SKM-1 (cell line): Measurements from ENCODE around the gene WDR64.
A peak's percentile ranks its signal among the peaks of the same experiment; 100 is the strongest.

Source experiments
- DNase-seq: peaks from one replicate; lab custom pipeline; 2025; ENCODE audit not compliant: unreplicated experiment; lab: John Stamatoyannopoulos, UW

Gene WDR64

DNA sequence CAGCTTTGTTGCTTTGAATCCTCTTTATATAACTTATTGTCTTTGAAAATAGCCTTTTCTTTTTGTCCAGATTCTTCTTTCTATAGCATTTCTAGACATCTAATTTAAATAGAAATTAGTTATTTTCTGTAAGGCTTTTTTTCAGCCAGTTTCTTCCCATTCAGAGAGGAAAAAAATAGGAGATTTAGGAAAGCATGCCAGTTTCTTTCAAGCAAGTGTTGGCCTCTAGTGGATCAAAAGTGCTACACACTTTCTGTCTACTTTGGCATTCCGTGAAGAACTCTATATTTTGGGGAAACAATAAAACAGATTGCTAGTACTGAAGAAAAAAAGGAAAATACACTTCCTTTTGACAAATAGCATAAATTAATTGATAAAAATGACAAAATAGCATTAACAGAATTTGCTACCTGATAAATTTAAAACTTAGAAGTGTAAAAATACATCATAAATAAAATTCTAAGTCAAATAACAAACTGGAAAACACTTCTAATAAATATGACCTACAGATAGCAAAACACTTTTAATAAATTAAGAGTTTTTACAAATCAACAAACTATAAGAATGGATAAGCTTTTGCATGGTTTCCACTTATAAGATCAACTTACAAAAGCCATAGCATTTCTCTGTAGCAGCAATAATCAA, 182.8 kb downstream of the WDR64 start:
- DNase-seq = peak; percentile 31

DNA sequence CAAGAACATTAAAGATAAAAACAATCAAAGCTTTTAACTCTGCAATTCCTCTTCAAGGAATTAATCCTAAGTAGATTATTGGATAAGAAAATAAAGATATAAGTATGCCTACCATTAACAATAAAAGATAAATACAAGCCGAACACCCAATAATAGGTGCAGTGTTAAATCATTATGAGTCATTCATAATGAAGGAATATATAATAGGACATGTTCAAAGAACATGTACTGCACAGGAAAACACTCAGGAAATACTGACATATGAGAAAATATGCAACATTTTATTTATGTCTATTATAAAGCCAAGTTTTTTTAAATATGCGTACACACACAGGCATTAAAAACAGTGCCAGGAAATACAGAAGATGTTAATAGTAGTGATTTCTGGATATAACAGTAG, 184.9 kb downstream of the WDR64 start:
- DNase-seq = no peak

DNA sequence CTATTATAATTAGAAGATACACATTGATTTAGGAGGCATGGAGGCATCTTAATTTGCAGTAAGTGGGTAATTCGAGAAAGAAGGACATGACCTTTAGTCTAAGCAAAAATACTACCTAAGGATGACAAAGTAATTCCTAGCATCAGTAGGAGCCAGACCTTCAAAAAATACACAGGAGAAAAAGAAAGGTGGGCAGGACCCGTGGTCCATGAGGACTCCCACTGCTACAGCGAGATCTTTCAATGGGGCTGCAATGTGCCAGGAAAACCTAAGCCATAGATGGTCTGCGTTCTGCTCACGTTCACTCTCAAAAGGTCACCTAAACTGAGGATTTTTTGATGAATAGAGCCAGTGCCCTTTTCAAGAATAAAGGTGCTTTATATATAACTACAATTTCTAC, 185.3 kb downstream of the WDR64 start:
- DNase-seq = no peak

DNA sequence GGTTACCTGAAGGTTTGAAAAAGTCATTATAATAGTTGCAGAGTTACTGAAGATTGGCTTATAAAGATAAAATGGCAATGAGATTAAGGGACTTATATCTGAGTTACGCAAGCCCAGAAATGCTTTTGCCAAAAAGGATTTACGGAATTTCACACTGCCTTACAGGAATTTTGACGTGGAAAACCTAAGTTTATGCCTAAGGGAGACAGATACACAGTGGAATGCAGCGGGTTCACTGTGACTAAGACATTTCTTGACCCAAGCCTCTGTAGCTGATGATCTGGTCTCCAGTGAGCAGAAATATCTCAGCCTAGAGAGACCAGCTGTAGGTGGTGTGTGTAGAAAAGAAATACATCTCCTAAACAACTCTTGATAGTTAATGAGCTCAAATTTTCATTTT, 185.8 kb downstream of the WDR64 start:
- DNase-seq = no peak

DNA sequence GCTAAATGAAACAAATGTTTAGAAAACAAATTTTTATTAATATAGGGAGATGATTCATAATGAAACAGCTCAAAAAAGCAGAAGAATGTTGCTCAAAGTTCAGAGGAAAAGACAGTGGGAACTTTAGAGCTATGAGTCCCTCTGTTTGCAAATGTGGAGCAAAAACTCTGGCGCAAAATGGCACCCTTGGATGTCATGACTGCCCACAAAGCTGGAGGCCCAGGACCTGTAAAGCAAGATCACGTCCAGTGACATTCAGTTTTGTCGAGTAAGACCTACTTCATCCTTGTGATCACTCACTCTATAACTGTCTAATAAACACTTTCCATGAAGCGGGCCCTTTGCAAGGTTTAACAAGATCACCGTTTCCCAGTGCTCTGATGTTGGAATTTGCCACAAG, 186.8 kb downstream of the WDR64 start:
- DNase-seq = no peak

DNA sequence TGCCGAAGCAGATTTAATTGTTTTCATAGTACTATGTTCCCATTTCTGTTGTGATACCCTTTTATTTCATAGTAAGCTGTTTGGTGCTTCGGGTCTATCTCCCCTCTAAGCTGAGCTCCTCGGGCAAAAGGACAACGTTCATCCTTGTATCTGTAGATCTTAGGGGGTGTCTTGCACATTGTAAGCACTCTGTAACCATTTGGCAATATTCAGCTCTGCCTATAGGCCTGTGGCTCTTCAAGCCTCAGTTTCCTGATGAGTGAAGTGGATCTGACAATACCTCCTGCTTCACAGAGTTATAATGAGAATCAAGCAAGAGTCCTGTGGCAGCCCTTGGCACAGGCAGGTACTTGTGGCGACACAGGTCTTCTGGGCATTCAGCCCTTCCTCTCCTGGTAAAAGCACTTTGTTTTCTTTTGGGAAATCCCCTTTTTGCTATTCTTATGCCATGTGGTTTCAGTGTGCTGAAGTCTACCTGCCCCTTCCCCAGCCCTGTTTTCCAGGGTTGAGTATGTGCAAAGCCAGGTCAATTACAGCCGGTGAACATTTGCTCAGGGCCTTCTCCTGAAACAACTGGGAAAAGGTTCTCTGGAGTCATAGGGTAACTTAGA, 187.4 kb downstream of the WDR64 start:
- no peak for DNase-seq

DNA sequence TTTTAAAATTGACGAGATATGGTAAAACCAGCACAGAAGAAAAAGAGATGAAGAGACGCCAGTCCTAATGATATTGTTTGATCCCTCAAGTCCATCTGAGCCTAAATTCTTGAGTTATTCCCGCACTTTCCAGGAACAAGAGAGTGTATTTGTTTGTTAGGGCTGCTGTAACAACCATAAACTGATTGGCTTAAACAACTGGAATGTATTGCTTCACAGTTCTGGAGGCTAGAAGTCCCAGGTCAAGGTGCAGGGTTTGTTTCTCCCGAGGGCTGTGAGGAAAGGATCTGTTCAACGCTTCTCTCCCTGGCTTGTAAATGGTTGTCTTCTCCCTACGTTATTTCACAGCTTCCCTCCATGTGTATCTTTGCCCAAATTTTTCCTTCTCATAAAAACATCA, 188.1 kb downstream of the WDR64 start:
- DNase-seq = no peak

DNA sequence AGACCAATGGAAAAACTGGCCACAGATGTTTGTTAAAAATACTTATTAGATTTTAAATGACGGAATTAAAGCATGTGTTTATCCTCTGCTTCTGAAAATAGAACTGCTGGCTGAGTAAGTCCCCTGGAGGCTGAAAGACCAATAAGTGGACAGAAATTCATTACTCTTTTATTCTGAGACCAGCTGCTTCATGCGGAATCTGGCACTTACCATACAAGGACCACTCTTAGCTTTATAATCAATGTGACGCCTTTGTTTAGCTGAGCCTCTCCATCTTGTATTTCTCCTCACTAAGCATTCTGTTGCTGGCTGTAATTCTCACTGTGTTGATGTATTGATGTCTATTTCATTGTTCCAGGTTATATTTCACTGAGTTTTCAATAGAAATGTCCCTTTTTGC, 189.6 kb downstream of the WDR64 start:
- DNase-seq = no peak

DNA sequence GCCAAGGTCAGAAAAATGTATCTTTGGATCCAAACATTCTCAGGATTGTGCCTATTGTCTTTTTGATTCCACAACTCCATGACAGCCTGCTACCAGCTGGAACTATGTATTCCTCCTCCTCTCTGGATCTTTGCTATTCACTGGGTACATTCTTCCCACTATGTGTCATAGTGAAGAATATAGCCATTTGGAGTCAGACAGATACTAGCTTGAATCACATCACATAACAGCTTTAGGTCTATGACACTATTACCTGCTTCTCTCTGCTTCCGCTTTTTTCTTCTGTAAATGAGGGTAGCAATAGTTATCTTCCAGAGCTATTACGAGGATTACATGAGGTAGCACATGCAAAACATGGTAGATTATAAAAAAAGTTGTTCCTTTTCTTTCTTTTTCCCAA, 190.5 kb downstream of the WDR64 start:
- no peak for DNase-seq

DNA sequence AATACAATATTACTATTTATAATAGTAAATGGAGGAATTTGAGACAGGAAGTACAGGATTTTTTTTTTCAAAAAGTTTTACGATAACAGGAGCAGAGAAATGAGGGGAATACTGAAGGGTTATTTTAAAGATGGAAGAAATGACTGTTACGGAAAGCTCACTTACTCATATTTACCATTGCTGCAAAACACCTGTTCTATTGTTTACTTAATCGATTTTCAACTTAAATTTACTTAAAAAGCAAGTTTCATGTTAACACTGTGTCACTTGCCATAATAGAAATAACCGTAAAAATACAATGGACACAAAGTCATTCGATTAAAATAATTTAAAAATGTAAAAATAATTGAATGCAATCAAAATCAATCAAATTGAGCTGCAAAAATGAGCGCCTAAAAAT, 192.5 kb downstream of the WDR64 start:
- DNase-seq = no peak

DNA sequence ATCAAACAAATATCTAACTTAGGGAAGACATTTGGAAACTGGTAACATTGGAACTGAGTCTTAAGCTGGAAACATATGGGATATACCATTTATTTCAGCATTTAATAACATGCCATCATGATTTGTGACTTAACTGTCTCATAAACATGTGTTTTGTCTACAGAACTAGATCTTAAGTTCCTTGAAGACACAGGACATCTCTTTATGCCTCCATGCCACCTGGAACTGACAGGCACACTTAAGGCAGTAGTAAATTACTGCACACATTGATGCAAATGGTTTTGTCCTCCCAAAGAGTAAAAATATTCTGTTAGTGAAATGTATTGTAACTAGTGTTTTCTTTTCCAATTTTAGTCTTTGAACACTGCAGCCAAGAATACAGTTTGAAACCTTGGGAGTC, 194.3 kb downstream of the WDR64 start:
- no peak for DNase-seq

DNA sequence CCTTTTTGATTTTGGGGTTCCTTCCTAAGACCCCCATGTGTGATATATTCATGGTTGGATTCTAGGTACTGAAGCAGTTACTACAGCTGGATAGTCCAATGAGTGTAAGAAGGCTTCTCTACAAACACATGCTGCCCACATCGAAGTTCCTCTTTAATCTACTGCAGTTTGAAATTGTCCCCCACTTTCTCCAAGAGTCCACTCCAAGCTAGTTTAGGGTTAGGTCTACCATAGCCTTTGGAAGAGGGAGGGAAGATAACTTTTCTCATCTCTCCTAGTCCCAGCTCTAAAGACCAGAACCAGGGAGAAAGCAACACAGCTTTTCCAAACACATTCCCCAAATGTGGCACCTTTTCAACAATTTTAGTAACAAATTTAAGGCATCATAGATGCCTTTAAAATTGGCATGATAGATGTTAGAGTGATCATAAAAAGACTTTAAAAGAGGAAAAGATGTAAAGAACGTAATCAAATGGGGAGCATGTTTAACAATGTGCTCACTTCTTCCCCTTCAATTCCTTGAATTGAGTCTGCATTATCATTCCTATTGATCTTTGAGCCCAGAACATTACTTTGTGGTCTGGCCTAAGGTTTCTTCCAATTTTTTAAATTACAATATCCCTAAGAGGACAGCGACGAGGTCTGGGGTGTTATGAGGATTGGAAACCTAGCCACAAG, 194.9 kb downstream of the WDR64 start:
- DNase-seq = no peak

DNA sequence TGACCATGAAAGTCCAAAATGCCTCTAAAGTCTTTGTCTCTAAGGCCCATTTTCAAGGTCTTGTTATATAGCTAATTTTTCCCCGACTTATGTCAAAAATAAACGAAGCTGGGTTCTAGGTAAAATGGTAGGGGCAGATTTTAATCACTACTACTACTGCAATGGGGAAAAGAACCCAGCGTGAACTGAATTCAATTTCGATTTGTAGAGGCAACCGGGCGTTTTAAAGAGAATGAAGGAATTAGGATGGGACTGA, 195.4 kb downstream of the WDR64 start:
- DNase-seq = no peak

DNA sequence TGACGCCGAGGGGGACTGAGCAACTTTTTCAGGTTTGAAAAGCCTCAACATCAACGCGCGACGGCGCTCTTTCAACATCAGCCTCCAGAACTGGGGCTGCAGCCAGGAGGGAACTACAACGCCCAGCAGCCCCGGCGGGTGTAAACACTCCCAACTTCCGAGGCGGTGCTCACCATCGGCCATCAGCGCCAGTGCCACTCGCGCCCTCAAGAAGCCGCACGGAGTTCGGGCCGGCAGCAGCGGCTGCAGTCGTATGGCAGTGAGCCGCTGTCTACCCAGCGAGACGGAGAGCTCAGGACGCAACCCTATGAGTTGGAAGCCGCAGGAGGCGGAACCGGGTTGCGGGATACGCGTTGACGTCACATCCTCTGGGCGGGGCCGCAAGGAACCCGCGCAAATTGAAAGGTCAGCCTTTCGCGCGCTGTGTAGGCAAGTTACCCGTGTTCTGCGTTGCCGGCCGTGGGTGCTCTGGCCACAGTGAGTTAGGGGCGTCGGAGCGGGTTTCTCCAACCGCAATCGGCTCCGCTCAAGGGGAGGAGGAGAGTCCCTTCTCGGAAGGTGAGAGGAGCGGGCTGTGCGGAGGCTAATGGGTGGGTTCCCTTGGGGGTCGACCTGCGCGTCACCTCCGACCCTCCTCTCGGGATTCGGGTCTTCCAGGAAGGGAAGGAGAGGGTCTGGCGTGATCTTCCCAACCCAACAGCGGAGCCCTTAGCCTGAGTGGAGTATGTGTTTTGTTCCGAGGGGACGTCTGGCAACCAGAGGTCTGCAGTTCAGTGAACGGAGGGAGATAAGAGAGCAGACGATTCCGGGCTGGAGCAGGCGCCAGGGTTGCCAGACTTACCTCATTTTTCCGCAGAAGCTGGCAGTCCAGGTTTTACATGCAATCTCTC, 196.0 kb downstream of the WDR64 start, which contains the start of gene EXO1:
Gene EXO1, plus strand, starts transcription at position 409 of the 890 bp plus-strand sequence. CDS start 2,222 bp downstream, outside the sequence.
- peak; percentile 98 for DNase-seq

DNA sequence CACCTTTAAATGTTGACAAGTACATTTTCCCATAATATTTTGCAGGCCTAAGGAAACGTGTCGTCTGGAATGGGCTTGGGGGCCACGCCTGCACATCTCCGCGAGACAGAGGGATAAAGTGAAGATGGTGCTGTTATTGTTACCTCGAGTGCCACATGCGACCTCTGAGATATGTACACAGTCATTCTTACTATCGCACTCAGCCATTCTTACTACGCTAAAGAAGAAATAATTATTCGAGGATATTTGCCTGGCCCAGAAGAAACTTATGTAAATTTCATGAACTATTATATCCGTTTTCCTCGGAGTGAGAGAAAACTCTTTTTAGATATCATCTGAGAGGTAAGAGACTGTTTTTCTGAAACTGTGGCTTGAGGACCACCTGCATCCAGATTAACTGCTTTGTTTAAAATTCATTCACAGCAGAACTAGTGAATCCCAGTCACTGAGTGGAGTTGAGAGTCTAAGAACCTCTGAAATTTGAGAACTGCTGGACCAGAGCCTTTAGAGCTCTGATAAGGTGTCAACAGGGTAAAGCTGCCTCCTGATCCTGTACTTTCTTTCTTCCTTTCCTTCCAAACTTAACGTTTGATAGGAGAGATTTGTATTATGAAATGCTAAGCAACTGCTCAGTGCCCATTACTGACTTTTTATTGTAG, 196.7 kb downstream of the WDR64 start:
- no peak for DNase-seq

DNA sequence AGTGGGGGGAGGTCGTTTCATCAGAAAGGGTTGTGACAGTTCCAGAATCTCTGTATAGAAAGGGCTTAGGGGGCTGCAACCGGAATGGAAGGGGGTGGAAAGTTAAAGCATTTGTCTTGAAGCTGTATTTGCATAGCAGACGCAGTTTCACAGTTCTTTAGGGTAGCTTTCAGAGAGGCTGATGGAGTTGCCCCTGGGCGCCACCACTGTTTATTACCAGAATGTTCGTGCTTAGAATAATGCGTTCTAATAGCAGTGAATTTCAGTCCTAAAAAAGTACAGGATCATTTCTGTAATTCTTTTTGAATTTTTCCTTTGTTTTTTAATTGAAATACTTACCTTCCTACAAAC, 197.2 kb downstream of the WDR64 start:
- no peak for DNase-seq
